ENCODE results near the gene TUBB6. TPM values are rescaled to one million over a fixed set of nuclear protein-coding genes. Genes with fewer than 3 reads are reported as not detected.
A peak's percentile ranks its signal among the peaks of the same experiment; 100 is the strongest.

Gene TUBB6
- total and polyA plus RNA-seq, 2 of the 8 experiments (the other 6 are each of a cell fraction or from before 2014, with no cell fraction given): 126 to 223 TPM

DNA sequence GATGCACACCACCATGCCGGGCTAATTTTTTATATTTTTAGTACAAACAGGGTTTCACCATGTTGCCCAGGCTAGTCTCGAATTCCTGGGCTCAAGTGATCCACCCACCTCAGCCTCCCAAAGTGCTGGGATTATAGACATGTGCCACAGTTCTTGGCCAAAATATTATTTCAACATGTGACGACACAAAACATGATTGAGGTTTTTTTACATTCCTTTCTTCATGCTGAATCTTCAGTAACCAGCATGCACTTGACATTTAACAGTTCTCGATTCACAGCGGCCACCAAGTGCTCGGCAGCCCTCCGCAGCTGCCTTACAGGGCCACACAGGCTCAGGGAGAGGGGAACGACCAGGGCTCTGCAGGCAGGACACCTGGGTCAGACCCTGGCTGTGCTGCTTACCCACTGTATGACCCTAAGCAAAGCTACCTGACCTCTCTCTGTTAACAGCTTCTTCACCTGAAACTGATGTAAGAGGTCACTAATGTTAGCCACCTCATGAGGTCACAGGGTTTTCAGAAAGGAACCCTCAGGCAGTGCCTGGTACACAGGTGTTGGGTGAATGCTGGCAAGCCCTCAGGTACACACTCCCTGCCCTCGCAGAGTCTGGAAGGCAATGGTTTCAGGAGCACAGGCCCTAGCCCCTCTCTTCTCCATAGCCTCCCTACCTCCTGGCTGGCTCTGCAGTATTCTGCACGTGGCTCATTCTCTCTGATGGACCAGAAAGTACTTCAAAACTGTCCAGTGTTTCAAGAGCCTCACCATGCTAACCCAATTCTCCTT lies 25.7 kb downstream of the TUBB6 start:
- 79% methylated on average over 10 of the region's 10 CpGs; no CpG with 5 or more reads in 1 of the 2 experiments for WGBS, 2 experiments (ENCODE audit: extremely low coverage in 1 of 2, insufficient coverage in 1 of 2, insufficient read length in 1 of 2, insufficient replicate concordance in 2 of 2, low coverage in 1 of 2, low lambda C conversion rate in 2 of 2, missing lambda C conversion rate in 1 of 2)
- Histone ChIP-seq H3K4me3 (ENCODE audit: extremely low read depth in 1 of 4, insufficient read depth in 2 of 4, low read depth in 3 of 4, low read length in 4 of 4) (peak overlapping the region in 2 of 4 experiments; percentile 6 to 43; a peak in 3 of 8 replicates), H3K27ac (ENCODE audit: low read depth, low read length) (no peak overlapping the region), H2BK12ac (ENCODE audit: low read depth, low read length) (peak overlapping the region; percentile 53), H3K9ac (replicated peaks in 1 of 4; ENCODE audit: extremely low read depth in 1 of 4, low read depth in 3 of 4, low read length in 3 of 4) (no peak overlapping the region), H2BK20ac (ENCODE audit: low read length) (peak overlapping the region; percentile 77; the same call in 1 of the 2 replicates), H3K79me2 (ENCODE audit: control insufficient read depth in 1 of 2, insufficient read depth in 2 of 2, low read length in 2 of 2) (no peaks in the 10 kb centered on the region), H4K8ac (ENCODE audit: extremely low read depth, insufficient read depth, low read length) (peak overlapping the region; percentile 58; the same call in 1 of the 2 replicates), H3K9me3 (ENCODE audit: insufficient read depth in 2 of 2, low read depth in 1 of 2, low read length in 1 of 2) (no peaks in the 10 kb centered on the region), H3K14ac (ENCODE audit: insufficient read length) (no peak overlapping the region), H3K56ac (replicated peaks; ENCODE audit: insufficient read length, low read depth, low read length) (no peak overlapping the region), H3K4me1 (replicated peaks in 1 of 4; ENCODE audit: control insufficient read depth in 3 of 4, insufficient read depth in 4 of 4, low read length in 3 of 4) (peaks cover 15 to 41% (median 38%) of the 10 kb centered on the region in 4 experiments), H3K18ac (ENCODE audit: extremely low read depth, low read length) (peak overlapping the region; percentile 42), H3K36me3 (ENCODE audit: control insufficient read depth in 2 of 4, insufficient read depth in 4 of 4, low read length in 3 of 4) (peaks cover 0 to 14% (median 4%) of the 10 kb centered on the region in 4 experiments; a peak in 3 of 8 replicates), H4K5ac (ENCODE audit: insufficient read length, low read depth, low read length) (peak overlapping the region; percentile 70), H2AFZ (ENCODE audit: low read length) (no peak overlapping the region), H2BK120ac (replicated peaks; ENCODE audit: low read depth, low read length) (peak overlapping the region; percentile 50), H3K23ac (ENCODE audit: insufficient read length) (no peak overlapping the region), H3K4ac (replicated peaks; ENCODE audit: insufficient read length, low read depth, low read length) (peak overlapping the region; percentile 6), H2BK5ac (ENCODE audit: low read depth, low read length) (0 out of 2 replicates have a peak overlapping the region, but pooled peaks have one; percentile 27), H4K91ac (replicated peaks; ENCODE audit: insufficient read length, low read length) (peak overlapping the region; percentile 29), H3K79me1 (ENCODE audit: low read depth, low read length) (no peaks in the 10 kb centered on the region), H3K23me2 (ENCODE audit: low read depth, low read length) (no peaks in the 10 kb centered on the region), H3K27me3 (replicated peaks in 1 of 4; ENCODE audit: control insufficient read depth in 3 of 4, extremely low read depth in 1 of 4, insufficient read depth in 3 of 4, low read length in 3 of 4) (no peaks in the 10 kb centered on the region), H3K4me2 (ENCODE audit: insufficient read depth in 1 of 2, low read depth in 2 of 2, low read length in 2 of 2) (peak overlapping the region; percentile 35 to 61), H2BK15ac (ENCODE audit: low read length) (no peak overlapping the region), H4K20me1 (replicated peaks in 1 of 2; ENCODE audit: control insufficient read depth in 1 of 2, insufficient read depth in 2 of 2, low read length in 2 of 2) (peaks cover 2 to 3% of the 10 kb centered on the region in 2 experiments), H2AK5ac (ENCODE audit: low read depth, low read length) (peak overlapping the region; percentile 54; the same call in 1 of the 2 replicates)
- ChIA-PET POLR2A (ENCODE audit: partially characterized antibody) (interaction anchor here (0.8 to 3.4 kb wide), 11 partner anchors 9 to 302 kb away, joined by 3 to 26 read pairs (median 3); partner anchors contain the start of gene TUBB6), CTCF (ENCODE audit: partially characterized antibody) (interaction anchor here (1.1 to 1.5 kb wide), 5 partner anchors 16 to 327 kb away, joined by 3 to 4 read pairs (median 3); no protein-coding TSS in a partner anchor)
- FAIRE-seq (peak; percentile 82), DNase-seq (ENCODE audit: low read depth in 1 of 2, low spot score in 2 of 2) (no peak)
- TF ChIP-seq, protein P1, sequence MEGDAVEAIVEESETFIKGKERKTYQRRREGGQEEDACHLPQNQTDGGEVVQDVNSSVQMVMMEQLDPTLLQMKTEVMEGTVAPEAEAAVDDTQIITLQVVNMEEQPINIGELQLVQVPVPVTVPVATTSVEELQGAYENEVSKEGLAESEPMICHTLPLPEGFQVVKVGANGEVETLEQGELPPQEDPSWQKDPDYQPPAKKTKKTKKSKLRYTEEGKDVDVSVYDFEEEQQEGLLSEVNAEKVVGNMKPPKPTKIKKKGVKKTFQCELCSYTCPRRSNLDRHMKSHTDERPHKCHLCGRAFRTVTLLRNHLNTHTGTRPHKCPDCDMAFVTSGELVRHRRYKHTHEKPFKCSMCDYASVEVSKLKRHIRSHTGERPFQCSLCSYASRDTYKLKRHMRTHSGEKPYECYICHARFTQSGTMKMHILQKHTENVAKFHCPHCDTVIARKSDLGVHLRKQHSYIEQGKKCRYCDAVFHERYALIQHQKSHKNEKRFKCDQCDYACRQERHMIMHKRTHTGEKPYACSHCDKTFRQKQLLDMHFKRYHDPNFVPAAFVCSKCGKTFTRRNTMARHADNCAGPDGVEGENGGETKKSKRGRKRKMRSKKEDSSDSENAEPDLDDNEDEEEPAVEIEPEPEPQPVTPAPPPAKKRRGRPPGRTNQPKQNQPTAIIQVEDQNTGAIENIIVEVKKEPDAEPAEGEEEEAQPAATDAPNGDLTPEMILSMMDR (IDR thresholded peaks at IDR 0.05; ENCODE audit: control extremely low read depth in 1 of 3, insufficient read depth in 1 of 3, low read depth in 1 of 3, low read length in 3 of 3): no peak
- TF ChIP-seq BRCA1 (IDR thresholded peaks at IDR 0.05; ENCODE audit: low read depth, low read length) (no peak), POU5F1 (IDR thresholded peaks at IDR 0.05; ENCODE audit: low read depth, low read length) (no peak), SRF (IDR thresholded peaks at IDR 0.05; ENCODE audit: low read depth, low read length) (no peak), RNF2 (IDR thresholded peaks at IDR 0.05; ENCODE audit: borderline replicate concordance, low read depth, low read length, missing control alignments, poor library complexity, severe bottlenecking) (no peak), TAF1 (IDR thresholded peaks at IDR 0.05; ENCODE audit: low read depth, low read length) (no peak), SAP30 (IDR thresholded peaks at IDR 0.05; ENCODE audit: insufficient read depth, insufficient replicate concordance, low read length) (no peak), TAF7 (optimal IDR thresholded peaks at IDR 0.05; ENCODE audit: borderline replicate concordance, low read depth, low read length) (no peak)

Measured in H1 (cell line).